Immature natural killer cell (primary cell): ENCODE data around the gene TUBGCP6. TPM values are rescaled to one million over a fixed set of nuclear protein-coding genes. Genes with fewer than 3 reads are reported as not detected.

Source experiments
- DNase-seq, 3 donors: peaks; one replicate each; pipeline ENCODE4 v3.0.0; 2022; ENCODE audit warnings: mixed read lengths in 1 of 3
- H3K27ac Mint-ChIP-seq, 6 donors: one replicate each; pipeline ENCODE4 v1.8.0; 2020; ENCODE audit warnings: mixed read lengths in 6 of 6, mild to moderate bottlenecking in 5 of 6, inconsistent platforms in 4 of 6, moderate library complexity in 3 of 6
- H3K27me3 Mint-ChIP-seq, 3 donors: one replicate each; pipeline ENCODE4 v1.8.0; 2020 to 2021; ENCODE audit warnings: low read depth in 3 of 3, mild to moderate bottlenecking in 3 of 3, mixed read lengths in 3 of 3, moderate library complexity in 3 of 3, inconsistent platforms in 1 of 3
- H3K36me3 Mint-ChIP-seq, 3 donors: one replicate each; pipeline ENCODE4 v1.8.0; 2020; ENCODE audit warnings: mixed read lengths in 3 of 3, inconsistent platforms in 2 of 3, mild to moderate bottlenecking in 2 of 3
- H3K4me1 Mint-ChIP-seq, 2 donors: one replicate each; pipeline ENCODE4 v1.8.0; 2020; ENCODE audit warnings: inconsistent platforms in 2 of 2, mild to moderate bottlenecking in 2 of 2, mixed read lengths in 2 of 2, moderate library complexity in 1 of 2
- H3K4me3 Mint-ChIP-seq, 5 donors: one replicate each; pipeline ENCODE4 v1.8.0; 2020; ENCODE audit warnings: mild to moderate bottlenecking in 5 of 5, mixed read lengths in 5 of 5, inconsistent platforms in 3 of 5, moderate library complexity in 3 of 5
- H3K9me3 Mint-ChIP-seq, 6 donors: one replicate each; pipeline ENCODE4 v1.8.0; 2020; ENCODE audit warnings: mild to moderate bottlenecking in 6 of 6, mixed read lengths in 6 of 6, inconsistent platforms in 4 of 6, moderate library complexity in 3 of 6
- polyA plus RNA-seq, 3 donors: library from polyadenylated mRNA; unstranded; fragments of 300-500 nt; fragmentation: Illumina TruSeq; gene quantifications; one replicate each; pipeline ENCODE4 v1.2.3, GENCODE V29; 2021

TUBGCP6 gene
- polyA plus RNA-seq, 3 donors from 2014 or later, result 5.2 to 18.0 (median 12.4) TPM

DNA sequence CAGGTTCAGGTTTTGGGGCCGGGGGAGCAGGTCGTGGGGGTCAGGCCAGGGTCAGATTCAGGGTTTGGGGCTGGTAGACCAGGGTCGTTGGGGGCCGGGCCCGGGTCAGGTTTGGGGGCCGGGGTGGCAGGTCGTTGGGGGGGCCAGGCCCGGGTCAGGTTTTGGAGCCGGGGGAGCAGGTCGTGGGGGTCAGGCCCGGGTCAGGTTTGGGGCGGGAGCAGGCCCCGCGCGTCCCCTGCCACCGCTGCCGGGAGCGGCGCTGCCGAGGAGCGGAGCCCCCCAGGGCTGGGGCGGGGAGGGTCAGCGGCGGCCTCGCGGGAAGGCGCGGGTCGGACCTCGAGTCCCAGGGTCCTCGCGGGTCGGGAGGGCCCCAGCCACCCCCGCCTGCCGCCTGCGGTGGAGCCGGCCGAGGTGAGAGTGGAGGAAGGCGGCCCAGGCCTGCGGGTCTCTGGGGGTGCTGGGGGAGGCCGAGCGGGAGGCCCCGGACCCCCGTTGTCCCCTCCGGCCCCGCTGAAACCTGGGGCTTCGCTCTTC, 58.6 kb downstream of the TUBGCP6 start:
- no peaks in the 10 kb centered on the region for H3K36me3 Mint-ChIP-seq
- peak overlapping the region; percentile 93 to 98 (median 95) for H3K4me3 Mint-ChIP-seq
- peaks cover 22 to 31% (median 27%) of the 10 kb centered on the region in 3 donors for H3K27me3 Mint-ChIP-seq
- H3K9me3 Mint-ChIP-seq, result no peaks in the 10 kb centered on the region
- no peak for DNase-seq
- peaks cover 34 to 45% of the 10 kb centered on the region in 2 donors for H3K4me1 Mint-ChIP-seq
- H3K27ac Mint-ChIP-seq, result peak overlapping the region; percentile 91 to 100 (median 99)

DNA sequence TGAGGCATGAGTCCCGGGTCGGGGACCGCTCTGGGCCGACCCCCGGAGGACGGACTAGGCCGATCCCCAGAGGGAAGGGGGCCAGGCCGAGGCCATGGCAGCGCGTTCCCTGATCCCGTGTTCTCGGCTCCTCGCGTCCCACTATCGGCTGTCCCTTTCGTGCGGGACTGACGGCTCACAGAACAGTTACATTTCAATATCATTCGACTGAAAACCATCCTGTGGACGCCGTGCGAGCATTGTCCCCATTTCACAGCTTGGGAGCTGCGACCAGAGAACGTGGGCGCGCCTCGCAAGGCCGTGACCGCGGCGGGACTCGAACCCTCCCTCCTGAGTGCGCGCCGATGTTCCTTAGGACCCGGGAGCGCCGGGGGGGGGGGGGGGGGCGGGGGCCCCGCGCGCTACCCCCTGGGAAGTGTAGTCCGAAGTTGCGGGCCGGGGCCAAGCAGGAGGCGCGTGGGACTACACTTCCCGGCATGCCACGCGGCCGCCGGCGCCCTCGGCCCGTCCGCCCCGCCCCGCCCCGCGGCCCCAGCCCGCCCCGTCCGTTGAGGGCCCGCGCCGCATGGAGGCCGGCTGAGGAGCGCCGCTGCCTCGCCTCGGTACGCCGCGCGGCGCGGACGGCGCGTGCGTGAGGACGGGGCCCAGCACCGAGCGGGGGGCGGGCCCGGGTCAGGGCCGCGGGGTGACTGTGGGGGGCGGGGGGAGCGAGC, 59.3 kb downstream of the TUBGCP6 start, which contains the start of gene TRABD:
TSS of gene TRABD (plus strand) at position 539 of the 713 bp plus-strand sequence. CDS start 7,148 bp downstream, outside the sequence.
- Mint-ChIP-seq H3K9me3 (no peaks in the 10 kb centered on the region), H3K27me3 (peaks cover 14 to 25% (median 23%) of the 10 kb centered on the region in 3 donors), H3K4me1 (peaks cover 27 to 39% of the 10 kb centered on the region in 2 donors), H3K4me3 (peak within 1 kb of the TSS; percentile 93 to 98 (median 95)), H3K36me3 (no peaks in the 10 kb centered on the region), H3K27ac (peak within 1 kb of the TSS; percentile 91 to 100 (median 99))
- DNase-seq, result peak; percentile 85 to 90 (median 90)

DNA sequence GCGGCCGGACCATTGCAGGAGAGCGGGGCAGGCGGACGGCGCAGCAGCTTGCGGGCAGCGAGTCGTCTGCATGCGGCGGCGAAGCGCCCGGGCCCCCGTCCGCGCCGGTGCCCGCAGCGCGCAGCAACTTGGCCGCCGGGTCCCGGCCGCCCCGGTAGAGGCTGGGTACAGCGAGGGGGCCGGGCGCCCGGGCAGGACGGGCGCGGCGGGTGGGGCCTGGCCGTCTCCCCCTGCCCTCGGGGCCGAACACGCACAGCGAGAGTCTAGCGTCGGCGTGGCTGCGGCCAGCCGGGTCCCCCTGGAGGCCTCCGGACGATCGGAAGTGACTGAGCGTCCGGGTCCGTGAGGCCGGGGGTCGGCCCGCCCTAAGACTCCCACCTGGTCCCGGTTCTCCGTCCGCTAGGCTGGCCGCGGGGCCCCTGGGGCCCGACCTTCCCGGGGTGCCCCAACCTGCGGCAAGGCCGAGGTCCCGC, 59.9 kb downstream of the TUBGCP6 start:
- Mint-ChIP-seq H3K27me3 (peaks cover 12 to 19% (median 17%) of the 10 kb centered on the region in 3 donors), H3K27ac (peak overlapping the region in 1 of 6 donors; percentile 61), H3K4me3 (peak overlapping the region; percentile 73 to 87 (median 85)), H3K4me1 (peaks cover 24 to 38% of the 10 kb centered on the region in 2 donors), H3K9me3 (no peaks in the 10 kb centered on the region), H3K36me3 (no peaks in the 10 kb centered on the region)
- no peak for DNase-seq

DNA sequence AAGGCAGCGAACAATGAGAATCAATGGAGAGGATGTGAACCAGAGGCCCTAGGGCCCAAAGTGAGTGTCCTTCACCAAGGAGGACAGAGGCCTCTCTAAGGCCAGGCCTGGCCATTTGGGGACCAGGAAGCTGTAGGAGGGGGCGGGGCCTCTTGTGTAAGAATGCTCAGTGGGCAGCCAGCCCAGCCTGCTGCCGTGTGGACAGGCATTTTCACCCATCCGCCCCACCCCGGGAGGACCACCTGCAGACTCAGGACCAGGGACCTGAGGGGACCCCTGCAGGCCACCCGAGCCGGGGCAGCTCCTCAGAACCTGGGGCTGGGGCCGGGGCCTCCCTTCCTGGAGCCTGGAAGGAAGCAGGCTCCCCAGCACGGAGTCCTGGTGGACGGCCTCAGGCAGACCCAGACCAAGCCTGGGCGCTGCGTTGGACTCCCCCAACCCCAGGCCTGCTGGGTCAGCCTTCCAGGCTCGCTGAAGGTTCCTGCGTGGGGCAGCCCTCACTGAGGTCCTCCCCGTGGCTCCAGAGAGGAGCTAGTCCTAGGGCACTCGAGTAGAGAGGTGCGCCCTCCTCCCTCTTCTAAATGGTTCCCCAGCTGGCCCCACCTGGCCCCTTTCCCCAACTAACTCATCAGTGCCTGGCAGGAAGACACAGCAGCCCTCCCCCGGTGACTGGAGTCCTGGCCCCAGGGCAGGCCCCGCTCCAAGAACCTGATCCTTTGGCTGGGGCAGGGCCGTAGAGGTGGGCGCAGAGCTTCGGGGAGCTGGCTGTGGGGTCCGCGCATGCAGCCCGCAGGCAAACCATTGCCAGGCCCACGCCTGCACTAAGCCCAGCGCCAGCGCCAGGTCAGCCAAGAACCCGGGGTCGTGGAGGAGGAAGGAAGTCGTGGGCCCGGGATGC, 60.6 kb downstream of the TUBGCP6 start:
- H3K27me3 Mint-ChIP-seq, result peaks cover 7 to 17% (median 16%) of the 10 kb centered on the region in 3 donors
- H3K4me3 Mint-ChIP-seq, result peak overlapping the region; percentile 58 to 75 (median 69)
- H3K27ac Mint-ChIP-seq, result peak overlapping the region in 2 of 6 donors; percentile 61 to 75
- no peaks in the 10 kb centered on the region for H3K9me3 Mint-ChIP-seq
- H3K4me1 Mint-ChIP-seq, result peaks cover 23 to 33% of the 10 kb centered on the region in 2 donors
- no peak for DNase-seq
- H3K36me3 Mint-ChIP-seq, result no peaks in the 10 kb centered on the region

DNA sequence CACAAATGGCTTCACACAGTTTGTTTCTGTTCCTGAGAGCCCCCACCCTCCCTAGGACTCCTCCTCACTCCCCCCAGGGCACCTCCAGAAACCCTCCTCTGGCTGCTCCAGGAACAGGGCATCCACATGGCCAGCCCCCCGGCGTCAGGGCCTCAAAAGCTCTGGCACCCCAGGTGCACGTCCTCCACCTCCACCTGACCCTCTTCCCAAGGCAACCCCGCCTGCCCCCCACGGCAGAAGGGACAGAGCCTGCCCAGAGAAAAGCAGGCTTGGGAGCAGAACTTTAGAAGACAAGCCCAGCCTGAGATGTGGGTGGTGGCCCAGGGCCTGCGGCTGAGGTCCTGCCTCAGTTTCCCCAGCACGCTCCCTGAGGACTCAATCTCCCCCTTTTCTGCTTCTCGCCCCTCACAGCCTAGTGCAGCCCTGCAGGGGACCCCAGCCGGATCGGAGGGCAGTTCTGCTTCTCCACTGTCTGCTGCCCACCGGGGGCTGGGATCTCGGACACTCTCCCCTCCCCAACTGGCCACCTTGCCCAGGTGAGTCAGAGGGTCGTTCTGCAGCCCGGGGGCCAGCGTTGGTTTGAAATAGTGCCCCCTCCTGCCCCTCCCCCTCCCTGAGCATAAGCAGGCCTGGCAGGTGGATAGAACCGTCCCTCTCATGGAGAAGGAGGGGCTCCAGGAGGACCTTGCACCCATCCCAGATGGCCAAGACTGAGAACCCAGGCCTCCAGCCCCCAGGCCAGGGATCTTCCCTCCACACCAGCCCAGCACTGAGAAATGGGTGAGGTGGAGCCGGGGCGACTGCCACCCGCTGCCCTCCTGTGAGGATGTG, 61.5 kb downstream of the TUBGCP6 start:
- H3K9me3 Mint-ChIP-seq, result no peaks in the 10 kb centered on the region
- peak overlapping the region in 4 of 5 donors; percentile 23 to 69 (median 43) for H3K4me3 Mint-ChIP-seq
- H3K36me3 Mint-ChIP-seq, result no peaks in the 10 kb centered on the region
- no peak for DNase-seq
- peak overlapping the region in 2 of 6 donors; percentile 24 to 75 for H3K27ac Mint-ChIP-seq
- H3K4me1 Mint-ChIP-seq, result peaks cover 21 to 26% of the 10 kb centered on the region in 2 donors
- H3K27me3 Mint-ChIP-seq, result peaks cover 7 to 16% (median 15%) of the 10 kb centered on the region in 3 donors

DNA sequence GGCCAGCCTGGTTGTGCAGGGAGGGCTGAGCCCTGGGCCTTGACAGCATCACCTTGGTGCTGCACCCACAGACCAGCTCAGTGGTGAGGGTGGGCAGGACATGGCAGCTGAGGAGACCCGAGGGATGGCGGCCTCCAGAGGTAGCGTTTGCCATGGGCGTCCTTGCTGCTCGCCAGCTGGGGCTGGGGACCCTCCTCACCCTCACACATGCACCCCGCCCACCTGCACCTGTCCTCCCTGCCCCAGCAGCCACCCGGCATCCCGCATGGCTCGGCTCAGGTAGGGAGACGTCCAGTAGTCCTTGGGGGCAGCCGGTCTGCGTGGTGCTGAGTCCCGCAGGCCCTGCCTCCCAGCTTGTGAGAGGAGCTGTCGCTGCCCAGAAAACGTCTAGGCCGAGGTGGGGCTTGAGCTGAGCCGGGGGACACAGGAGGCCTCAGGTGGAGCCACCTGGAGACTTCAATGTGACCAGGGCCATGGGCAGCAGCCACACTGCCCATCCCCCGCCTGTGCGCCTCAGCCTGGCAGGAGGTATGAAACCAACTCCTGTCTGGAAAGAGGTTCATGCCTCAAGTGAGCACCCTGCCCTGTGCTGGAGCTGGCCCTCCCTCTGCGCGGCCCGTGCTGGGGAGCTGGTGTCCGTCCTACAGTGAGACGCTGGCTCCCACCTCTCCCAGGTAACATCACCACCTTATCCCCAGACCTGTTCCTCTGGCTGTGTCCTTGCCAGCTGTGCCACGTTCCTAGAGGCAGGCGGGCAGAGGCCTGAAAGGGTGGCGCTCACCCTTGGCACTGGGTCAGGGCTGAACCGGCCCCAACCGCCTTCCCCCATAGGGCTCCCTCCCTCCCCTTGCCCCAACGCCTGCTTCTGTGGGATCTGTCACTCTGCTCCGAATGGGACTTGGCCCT, 62.4 kb downstream of the TUBGCP6 start:
- H3K27ac Mint-ChIP-seq, result no peak overlapping the region
- no peak overlapping the region for H3K4me3 Mint-ChIP-seq
- H3K4me1 Mint-ChIP-seq, result peaks cover 18 to 19% of the 10 kb centered on the region in 2 donors
- DNase-seq, result no peak
- H3K9me3 Mint-ChIP-seq, result no peaks in the 10 kb centered on the region
- H3K36me3 Mint-ChIP-seq, result no peaks in the 10 kb centered on the region
- peaks cover 7 to 12% (median 11%) of the 10 kb centered on the region in 3 donors for H3K27me3 Mint-ChIP-seq

DNA sequence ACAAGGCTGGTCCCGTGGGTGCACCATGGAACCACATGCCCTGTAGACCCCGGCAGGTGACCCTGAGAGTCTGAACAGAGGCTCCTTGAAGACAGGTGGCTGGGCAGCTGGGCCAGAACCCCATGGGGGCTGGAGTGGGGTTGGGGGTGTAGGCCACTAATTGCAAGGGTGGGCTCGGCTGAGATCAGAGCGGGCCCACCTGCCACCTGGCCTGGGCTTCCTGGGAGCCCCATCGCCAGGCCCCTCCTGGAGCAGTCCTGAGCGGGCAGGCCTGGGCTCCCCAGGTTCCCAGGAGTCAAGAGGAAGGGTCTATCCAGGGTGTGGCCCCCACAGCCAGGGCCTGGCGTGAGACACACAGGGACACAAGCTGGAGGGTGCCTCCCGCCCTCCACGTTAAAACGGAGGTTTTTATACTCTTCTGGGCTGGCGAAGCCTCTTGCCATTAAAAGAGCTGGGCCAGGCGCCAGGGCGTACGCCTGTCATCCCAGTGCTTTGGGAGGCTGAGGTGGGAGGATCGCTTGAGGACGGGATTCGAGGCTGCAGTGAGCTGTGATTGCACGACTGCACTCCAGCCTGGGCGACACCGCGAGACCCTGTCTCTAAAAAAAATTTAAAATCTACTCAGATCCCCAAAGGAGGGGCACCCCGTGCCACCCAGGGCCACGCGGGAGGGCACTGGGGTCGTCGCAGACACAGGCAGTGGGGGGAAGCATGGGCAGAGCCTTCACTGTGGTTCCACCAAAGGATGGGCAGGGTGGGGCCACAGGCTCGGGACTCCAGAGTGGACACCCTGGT, 63.9 kb downstream of the TUBGCP6 start:
- Mint-ChIP-seq H3K4me1 (peaks cover 7 to 10% of the 10 kb centered on the region in 2 donors), H3K27me3 (peaks cover 0 to 5% (median 2%) of the 10 kb centered on the region in 3 donors), H3K4me3 (no peak overlapping the region), H3K27ac (no peak overlapping the region), H3K9me3 (no peaks in the 10 kb centered on the region), H3K36me3 (no peaks in the 10 kb centered on the region)
- DNase-seq, result no peak

DNA sequence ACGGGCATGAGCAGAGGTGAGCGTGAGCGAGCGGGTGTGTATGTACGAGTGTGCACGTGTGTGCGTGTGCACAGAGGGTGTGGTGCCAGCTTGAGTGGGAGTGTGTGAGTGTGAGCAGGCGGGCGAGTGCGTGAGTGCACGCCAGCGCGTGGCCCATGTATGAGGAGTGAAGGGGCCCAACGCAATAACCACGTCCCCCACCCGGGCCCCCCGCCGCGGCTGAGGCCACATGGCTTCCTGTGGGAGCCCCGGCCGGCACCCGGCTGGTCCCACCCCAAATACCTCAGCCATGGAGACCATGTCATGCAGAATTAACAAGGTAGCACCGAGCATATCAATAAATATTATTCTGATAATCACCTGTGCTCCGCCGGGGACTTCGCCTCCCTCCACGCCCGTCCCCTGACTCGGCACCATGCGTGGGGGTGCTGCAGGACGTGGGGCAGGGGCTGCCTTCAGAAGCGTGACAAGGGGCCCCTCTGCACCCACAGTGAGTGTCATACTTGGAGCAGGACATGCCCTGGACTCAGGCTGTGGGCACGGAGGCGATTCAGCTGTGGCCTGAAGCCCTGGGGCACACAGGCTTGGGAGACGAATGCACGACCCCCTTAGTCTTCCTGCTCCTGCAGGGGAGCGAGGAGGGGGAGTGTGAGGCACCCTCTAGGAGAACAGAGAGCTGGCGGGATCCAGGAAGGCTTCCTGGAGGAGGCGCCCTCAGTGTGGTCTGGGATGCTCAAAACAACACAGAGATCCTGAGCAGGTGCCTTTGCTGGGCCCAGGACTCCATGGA, 64.7 kb downstream of the TUBGCP6 start:
- peaks cover 7 to 8% of the 10 kb centered on the region in 2 donors for H3K4me1 Mint-ChIP-seq
- no peaks in the 10 kb centered on the region for H3K9me3 Mint-ChIP-seq
- peaks cover 0 to 3% (median 2%) of the 10 kb centered on the region in 3 donors for H3K27me3 Mint-ChIP-seq
- H3K36me3 Mint-ChIP-seq, result no peaks in the 10 kb centered on the region
- DNase-seq, result no peak
- peak overlapping the region in 1 of 6 donors; percentile 81 for H3K27ac Mint-ChIP-seq
- H3K4me3 Mint-ChIP-seq, result no peak overlapping the region

DNA sequence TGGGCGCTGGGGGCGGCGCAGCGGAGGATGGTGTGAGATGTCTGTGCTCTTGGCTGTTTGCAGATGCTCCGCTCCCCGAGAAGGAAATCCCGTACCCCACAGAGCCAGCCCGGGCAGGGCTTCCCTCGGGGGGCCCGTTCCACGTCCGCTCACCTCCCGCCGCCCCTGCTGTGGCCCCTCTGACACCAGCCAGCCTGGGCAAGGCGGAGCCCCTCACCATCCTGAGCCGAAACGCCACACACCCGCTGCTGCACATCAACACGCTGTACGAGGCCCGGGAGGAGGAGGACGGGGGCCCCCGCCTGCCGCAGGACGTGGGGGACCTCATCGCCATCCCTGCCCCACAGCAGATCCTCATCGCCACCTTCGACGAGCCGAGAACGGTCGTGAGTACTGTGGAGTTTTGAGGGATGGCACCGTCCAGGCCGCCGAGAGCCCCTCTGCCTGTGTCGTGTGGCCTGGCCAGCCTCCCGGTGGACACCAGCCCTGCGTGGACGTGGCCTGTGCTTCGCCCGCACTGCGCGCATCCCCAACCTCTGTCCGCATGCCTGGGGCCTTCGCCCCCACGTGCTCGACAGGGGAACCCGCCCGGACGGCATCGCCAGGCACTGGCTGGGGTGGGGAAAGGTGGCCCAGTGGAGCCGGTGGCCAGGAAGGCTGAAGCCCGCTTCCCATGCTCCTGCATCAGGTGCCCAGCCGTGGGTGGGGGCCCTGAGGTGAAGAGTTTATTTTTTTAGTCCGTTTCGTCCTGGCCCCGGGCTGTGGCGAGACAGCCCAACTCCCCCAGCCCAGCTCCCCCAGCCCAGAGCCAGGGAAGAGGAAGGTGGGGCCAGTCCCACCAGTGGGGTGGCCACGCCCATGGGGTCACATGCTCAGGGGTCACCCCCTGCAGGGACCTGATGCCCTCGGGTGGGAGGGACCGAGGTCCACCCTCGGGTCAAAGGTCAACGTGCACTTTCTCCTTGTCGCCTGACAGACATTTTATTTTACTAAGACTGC, 65.7 kb downstream of the TUBGCP6 start:
- H3K4me1 Mint-ChIP-seq, result peaks cover 6 to 7% of the 10 kb centered on the region in 2 donors

DNA sequence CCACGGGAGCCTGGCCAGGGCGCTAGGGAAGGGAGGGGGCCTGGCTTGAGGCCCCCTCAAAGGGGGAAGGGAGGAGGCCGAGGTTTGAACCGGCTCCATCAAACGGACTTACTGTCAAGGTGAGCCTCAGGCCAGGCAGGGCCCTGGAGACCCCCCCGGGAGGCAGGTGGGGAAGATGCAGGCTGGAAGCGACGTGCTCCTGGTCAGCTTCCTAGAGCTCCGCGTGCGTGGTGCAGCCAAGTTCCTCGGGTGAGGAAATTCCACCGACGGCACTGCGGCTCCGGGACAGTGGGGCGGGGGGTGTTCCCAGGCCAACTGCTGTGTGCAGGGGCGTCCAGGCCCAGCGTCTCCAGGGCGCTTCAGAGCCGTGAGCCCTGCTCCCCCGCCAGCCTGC, 66.4 kb downstream of the TUBGCP6 start:
- H3K9me3 Mint-ChIP-seq, result no peaks in the 10 kb centered on the region
- no peak for DNase-seq
- H3K36me3 Mint-ChIP-seq, result no peaks in the 10 kb centered on the region

More for the DNA sequence above, 65.7 kb downstream of the TUBGCP6 start:
- Mint-ChIP-seq H3K4me3 (no peak overlapping the region), H3K9me3 (no peaks in the 10 kb centered on the region), H3K36me3 (no peaks in the 10 kb centered on the region), H3K27ac (peak overlapping the region in 1 of 6 donors; percentile 81), H3K27me3 (peaks cover 0 to 3% (median 2%) of the 10 kb centered on the region in 3 donors)
- no peak for DNase-seq

More for the DNA sequence above, 66.4 kb downstream of the TUBGCP6 start:
- Mint-ChIP-seq H3K27ac (no peak overlapping the region), H3K4me1 (peaks cover 4 to 7% of the 10 kb centered on the region in 2 donors), H3K4me3 (no peak overlapping the region), H3K27me3 (peaks cover 0 to 3% (median 2%) of the 10 kb centered on the region in 3 donors)
